Measurements from ENCODE around the gene POLR2H.

POLR2H gene

DNA sequence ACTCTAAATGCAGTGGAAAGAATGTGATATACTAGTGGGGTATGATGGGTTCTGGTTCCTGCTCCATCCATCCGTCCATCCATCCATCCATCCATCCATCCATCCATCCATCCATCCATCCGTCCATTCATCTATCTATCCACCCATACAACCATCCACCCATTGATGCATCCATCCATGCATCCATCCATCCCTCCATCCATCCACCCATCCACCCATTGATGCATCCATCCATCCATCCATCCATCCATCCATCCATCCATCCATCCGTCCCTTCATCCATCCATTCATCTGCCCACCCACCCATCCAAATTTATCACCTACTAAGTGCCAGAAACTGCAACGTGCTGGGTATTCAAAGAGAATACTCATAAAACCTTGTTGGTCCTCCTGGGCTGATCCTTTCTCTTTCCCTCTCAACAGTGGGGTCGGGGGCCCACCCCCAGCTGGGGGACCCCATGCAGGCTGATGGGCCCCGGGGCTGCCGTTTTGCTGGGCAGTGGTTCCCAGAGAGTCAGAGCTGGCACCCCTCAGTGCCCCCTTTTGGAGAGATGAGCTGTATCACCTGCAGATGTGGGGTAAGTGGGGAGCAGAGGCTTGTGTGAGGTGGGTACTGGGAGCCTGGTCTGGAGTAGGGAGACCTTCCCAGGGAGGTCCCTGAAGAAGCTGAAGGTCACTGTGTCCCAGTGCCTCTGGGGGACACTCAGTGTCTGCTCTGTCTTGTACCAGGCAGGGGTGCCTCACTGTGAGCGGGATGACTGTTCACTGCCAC lies 26.8 kb downstream of the POLR2H start:
- DNase-seq: no peak

- no peak for DNase-seq
Observed at GRCh38 chr3:184388936-184389230, 27.4 kb downstream of the POLR2H start.

DNA sequence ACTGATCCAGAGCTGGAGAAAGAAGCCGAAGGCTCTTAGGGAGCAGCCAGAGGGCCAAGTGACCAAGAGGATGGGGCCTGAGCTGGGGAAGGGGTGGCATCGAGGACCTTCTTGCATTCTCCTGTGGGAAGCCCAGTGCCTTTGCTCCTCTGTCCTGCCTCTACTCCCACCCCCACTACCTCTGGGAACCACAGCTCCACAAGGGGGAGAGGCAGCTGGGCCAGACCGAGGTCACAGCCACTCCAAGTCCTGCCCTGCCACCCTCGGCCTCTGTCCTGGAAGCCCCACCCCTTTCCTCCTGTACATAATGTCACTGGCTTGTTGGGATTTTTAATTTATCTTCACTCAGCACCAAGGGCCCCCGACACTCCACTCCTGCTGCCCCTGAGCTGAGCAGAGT lies 27.9 kb downstream of the POLR2H start:
- no peak for DNase-seq

- DNase-seq: no peak
Observed at GRCh38 chr3:184389935-184390528, 28.5 kb downstream of the POLR2H start.

GRCh38 chr3:184391266-184391665 lies 29.8 kb downstream of the POLR2H start:
- no peak for DNase-seq

GRCh38 chr3:184395320-184395660 lies 33.8 kb downstream of the POLR2H start:
- no peak for DNase-seq

GRCh38 chr3:184399410-184399809 lies 37.9 kb downstream of the POLR2H start:
- DNase-seq: no peak

GRCh38 chr3:184405075-184406030 lies 43.8 kb downstream of the POLR2H start:
- no peak for DNase-seq

DNA sequence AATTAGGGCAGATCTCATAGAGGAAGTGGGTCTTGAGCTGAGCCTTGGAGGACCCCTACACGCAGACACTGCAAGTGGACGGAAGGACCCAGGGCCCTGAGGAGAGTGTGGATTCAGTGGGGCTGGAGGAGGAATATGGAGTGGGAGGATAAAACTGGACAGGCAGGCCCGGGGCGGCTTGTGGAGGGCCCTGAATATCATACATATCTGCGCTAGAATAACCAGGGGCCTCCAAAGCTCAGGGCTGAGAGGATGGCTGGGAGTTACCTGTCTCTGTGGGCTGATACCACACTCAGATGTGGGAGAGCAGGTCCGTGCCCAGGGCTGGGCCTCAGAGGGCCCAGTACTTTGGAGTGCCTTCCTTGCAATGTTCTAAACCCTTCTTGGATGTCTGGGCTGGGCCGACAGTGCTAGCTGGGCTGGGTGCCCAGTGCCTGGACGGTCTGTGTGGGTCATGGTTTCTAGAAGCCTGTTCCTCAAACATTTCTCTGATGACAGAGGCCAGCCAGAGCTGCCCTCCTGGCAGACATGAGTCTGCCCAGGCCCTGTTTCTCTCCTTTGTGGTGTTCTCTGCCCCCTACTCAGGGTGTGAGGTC lies 47.9 kb downstream of the POLR2H start:
- DNase-seq: no peak

DNA sequence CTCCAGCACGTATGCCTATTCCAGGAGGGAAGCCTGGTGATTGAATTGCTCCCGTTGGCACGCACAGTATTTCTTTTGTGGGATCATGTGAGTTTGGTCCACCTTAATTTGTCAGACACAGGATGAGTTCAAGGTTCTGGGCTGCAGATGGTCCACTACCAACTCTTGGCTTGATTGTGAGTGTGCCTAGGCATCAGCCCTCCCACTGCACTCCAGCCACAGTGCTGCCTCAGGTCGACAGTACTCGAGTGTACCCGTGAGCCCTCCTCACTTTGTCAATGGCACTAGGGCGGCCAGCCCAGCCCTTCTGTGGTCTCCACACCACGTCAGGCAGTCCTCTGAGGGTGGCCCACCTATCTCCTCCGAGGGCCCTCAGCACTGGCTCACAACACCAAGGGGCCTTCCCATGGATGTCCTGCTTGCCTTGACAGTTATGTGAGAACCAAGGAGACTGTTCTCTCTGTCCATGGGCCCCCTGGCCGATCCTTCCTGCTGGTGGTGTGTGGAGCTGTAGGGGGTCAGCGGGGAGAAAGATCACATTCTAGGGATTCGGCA lies 48.5 kb downstream of the POLR2H start:
- DNase-seq: no peak

GRCh38 chr3:184414418-184415202 lies 53.1 kb downstream of the POLR2H start:
- no peak for DNase-seq

DNA sequence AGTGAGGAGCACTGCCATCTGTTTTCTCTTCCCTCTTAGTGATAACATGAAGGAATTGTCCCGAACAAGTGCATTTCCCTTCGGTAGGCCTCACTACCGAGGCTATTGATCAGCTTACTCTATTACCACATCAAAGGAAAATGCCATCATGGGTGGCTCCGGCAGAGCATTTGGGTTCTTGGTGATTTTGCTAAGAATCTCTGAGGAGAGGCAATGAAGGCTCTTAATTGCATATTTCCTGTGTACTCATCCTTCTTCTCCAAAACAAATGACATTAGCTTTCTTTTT lies 53.6 kb downstream of the POLR2H start:
- no peak for DNase-seq

- DNase-seq: peak; percentile 71
Observed at GRCh38 chr3:184417619-184418327, 56.3 kb downstream of the POLR2H start.

All from CD4-positive, alpha-beta T cell treated with Interleukin-12 subunit alpha and Interleukin-12 subunit beta, for 1 hour (primary cell).